Fibroblast of the aortic adventitia (primary cell): Measurements from ENCODE around the gene SYPL1. TPM values are rescaled to one million over a fixed set of nuclear protein-coding genes. Genes with fewer than 3 reads are reported as not detected.
A peak's percentile ranks its signal among the peaks of the same experiment; 100 is the strongest.

Source experiments
- DNase-seq: peaks from one replicate; pipeline ENCODE4 v3.0.0-alpha.2; 2010; ENCODE audit warnings: low read depth
- H3K4me3 ChIP-seq: 2 replicates; pipeline ENCODE4 v1.5.1; 2011; ENCODE audit warnings: low read depth, mild to moderate bottlenecking, control low read depth, low read length, moderate library complexity
- CTCF ChIP-seq: IDR thresholded peaks from 2 replicates; pipeline ENCODE4 v1.5.1; 2011; ENCODE audit warnings: mild to moderate bottlenecking, low read length, control low read depth, inconsistent platforms; ENCODE audit not compliant: insufficient read depth
- total RNA-seq: library from RNA; depleted of rRNA; stranded (reverse); fragments of >200 nt; gene quantifications from 2 replicates; pipeline ENCODE4 v1.2.3, GENCODE V29; 2012; ENCODE audit warnings: low replicate concordance

The SYPL1 gene
- total RNA-seq, 1 donor = 69.5 TPM

- TF ChIP-seq CTCF = no peak
- H3K4me3 ChIP-seq = no peak overlapping the region
- no peak for DNase-seq
Measured at GRCh38 chr7:106069471-106070200, 42.5 kb downstream of the SYPL1 start.

GRCh38 chr7:106068986-106069385 lies 43.1 kb downstream of the SYPL1 start:
- no peak for TF ChIP-seq CTCF
- H3K4me3 ChIP-seq = no peak overlapping the region
- peak; percentile 20 for DNase-seq

GRCh38 chr7:106068538-106068961 lies 43.6 kb downstream of the SYPL1 start:
- H3K4me3 ChIP-seq = no peak overlapping the region
- no peak for DNase-seq
- TF ChIP-seq CTCF = no peak

GRCh38 chr7:106067678-106068077 lies 44.4 kb downstream of the SYPL1 start:
- no peak for TF ChIP-seq CTCF
- DNase-seq = no peak
- no peak overlapping the region for H3K4me3 ChIP-seq

GRCh38 chr7:106065575-106066500 lies 46.3 kb downstream of the SYPL1 start:
- H3K4me3 ChIP-seq = peak overlapping the region; percentile 44
- TF ChIP-seq CTCF = no peak
- DNase-seq = no peak

- H3K4me3 ChIP-seq = peak overlapping the region; percentile 44
- peak; percentile 96 for DNase-seq
- peak; percentile 11 for TF ChIP-seq CTCF
Measured at GRCh38 chr7:106064771-106065574, 47.1 kb downstream of the SYPL1 start.
